GM19372 (cell line): ENCODE results near the gene PITPNC1.
"Not testable (repeated sequence)": the region's sequence is repeated elsewhere in the genome, so short reads cannot be mapped to it uniquely, and the experiment has no call there.

ENCODE experiments used
- ATAC-seq: cut with Tn5 transposase; IDR thresholded peaks from one replicate; pipeline ENCODE4 v1.9.1; 2021; ENCODE audit warnings: mild to moderate bottlenecking, low read depth, moderate library complexity; ENCODE audit not compliant: unreplicated experiment

The PITPNC1 gene

DNA sequence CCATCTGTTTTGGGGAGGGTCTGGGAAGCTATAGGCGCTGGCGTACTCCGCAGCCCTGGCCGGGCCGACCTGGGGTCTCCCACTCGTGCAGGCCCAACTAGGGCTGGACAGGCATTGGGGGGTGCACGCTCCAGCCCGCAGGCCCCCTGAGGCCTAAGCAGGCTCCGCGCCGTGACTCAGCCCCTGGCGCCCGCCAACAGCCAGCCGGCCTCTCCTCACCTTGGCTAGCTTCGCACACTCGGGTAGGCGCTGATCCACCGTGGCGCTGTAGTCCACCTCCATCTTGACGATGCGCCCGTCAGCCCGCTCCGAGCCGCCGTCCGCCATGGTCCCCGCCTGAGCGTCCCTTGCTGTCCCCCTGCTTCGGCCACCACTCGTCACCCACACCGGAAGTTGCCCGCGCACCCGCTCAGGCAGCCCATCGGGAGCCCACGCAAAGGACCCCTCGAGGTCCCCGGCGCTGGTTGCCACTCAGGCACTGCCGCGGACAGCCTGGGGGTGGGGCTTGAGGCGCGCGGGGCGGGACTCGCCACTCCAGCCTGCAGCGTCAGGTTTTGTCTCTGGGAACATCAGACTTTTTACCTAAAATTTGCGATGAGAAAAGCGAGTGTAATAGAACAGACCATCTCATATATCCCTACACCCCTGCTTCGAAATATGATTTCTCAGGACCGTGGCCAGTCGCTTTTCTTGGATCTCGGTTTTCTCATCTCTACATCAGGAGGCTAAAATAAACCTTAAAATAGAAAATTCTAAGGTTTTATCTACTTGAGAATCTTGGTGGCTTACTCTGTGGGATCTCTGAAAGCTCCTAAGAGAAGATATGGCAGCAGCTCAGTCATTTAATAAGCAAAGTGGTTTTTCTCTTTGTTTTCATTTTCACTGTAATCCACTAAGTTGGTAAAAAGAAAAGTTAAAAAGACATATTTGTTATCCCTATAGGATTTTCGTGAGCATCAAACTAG, 10.6 kb upstream of the PITPNC1 start, which contains the start of gene PSMD12:
PSMD12 (minus strand) TSS at position 385 of the 965 bp plus-strand sequence; CDS start at position 327, 58 bp downstream.
- peak; percentile 86 for ATAC-seq

DNA sequence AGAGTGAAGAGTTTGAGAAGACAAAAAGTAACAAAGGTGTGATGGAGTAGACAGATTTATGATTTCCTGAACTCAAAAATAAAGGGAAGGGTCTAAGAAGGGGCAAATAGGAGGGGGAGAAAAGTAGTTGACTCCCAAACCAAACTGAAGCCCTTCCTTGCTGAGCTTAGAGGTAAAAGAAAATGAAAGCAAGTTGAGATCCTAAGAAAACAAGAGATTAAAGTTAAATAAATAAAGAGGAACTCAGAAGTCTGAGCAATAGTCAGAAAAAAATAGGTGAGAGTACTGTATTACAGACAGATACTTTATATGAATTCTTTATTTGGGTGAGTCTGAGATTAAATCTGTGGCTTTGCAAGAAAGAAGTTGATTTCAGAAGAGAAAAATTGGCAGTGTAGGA, 7.4 kb upstream of the PITPNC1 start:
- no peak for ATAC-seq

DNA sequence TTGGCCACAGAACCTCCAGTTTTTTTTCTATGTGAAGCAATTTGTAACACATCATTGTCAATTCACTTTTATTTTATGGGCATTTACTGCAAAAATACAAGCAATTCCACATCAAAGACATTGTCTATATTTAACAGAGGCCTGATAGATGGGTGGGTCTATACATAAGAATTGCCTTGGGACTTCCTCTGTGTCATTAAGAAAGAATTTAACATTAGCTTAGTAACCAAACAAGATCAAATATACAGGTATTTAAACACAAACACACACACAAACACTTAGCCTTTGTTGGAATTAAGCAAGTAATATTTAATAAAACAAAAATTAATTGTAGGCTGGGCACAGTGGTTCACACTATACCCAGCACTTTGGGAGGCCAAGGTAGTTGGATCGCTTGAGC, 4.3 kb upstream of the PITPNC1 start:
- ATAC-seq = no peak

DNA sequence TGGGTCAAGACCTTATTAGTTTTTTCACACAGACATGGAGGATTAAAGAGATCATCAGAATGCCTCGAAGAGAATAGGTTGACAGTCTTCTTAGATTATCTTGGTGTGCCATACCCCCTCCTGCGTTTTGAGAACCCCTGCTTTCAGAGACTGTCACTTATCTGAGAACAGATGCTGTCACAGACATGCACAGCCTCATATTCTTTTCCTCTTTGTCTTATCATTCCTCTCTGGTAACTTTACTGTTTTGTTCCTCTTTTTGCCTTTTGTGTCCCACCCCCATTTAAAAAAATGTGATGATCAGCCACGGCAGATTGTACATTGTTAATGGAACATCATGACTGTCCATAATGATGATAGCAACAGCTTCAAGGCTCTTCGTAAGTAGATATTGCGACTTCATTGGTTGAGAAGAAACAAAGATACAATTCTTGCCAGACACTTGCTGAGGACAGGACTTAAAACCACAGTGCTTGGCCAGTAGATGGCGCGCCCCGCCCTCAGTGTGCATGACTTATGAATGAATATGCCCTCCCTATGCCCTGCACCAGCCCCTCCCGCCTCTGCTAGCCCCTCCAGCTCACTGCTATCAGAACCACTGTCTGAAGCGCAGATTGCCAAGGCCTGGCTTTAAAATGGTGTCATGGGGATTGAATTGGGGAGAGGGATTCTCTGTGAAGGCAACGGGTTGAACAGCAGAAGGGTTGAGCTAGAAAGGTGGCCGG, 2.6 kb upstream of the PITPNC1 start:
- ATAC-seq = peak; percentile 34

- no peak for ATAC-seq
Measured at GRCh38 chr17:67375054-67375427, 2.0 kb upstream of the PITPNC1 start.

- no peak for ATAC-seq
Measured at GRCh38 chr17:67375716-67376115, 1.4 kb upstream of the PITPNC1 start.

- ATAC-seq = no peak
Measured at GRCh38 chr17:67376415-67376736, 705 bp upstream of the PITPNC1 start.

DNA sequence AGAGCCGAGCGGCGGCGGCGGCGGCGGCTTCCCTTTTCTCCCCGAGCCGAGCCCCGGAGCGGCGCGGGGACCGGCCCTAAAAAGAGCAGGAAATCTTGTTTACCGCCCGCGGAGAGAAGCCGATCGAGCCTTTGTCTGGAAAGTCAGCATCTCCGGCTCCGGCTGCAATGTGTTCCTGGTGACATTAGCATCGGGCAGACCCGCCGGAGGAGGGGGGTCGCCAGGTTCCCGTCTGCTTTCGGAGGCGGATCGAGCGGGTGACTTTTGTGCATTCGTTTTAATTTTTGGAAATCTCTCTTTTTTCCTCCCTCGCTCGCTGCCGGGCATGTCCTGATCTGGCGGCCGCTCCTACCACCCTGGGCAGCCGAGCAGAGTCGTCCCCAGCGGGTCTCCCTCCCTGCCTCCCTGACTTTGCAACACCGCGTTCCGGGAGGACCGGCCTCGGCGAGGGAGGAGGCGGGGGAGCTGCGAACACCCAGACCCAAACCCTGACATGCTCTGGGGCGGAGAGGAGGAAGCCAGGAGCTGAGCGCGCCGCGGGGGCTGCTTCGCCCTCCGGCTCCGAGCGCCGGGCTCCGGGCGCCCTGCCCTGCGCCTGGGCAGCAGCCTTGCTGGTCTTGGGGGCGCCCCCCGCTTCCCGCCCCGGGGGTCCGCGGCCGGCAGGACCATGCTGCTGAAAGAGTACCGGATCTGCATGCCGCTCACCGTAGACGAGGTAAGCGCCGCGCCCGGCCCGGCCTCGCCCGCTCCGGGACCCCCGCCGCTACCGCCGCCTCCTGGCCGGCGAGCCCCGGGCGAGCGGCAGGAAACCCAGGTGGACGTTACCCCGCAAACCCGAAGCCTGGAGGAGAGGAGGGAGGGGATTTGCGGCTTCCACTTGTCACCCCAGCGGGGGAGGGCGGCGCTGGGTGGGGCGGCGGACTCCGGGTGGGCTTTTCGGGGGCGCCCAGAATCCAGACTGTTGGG, 690 bp downstream of the PITPNC1 start:
- ATAC-seq = peak; percentile 16

DNA sequence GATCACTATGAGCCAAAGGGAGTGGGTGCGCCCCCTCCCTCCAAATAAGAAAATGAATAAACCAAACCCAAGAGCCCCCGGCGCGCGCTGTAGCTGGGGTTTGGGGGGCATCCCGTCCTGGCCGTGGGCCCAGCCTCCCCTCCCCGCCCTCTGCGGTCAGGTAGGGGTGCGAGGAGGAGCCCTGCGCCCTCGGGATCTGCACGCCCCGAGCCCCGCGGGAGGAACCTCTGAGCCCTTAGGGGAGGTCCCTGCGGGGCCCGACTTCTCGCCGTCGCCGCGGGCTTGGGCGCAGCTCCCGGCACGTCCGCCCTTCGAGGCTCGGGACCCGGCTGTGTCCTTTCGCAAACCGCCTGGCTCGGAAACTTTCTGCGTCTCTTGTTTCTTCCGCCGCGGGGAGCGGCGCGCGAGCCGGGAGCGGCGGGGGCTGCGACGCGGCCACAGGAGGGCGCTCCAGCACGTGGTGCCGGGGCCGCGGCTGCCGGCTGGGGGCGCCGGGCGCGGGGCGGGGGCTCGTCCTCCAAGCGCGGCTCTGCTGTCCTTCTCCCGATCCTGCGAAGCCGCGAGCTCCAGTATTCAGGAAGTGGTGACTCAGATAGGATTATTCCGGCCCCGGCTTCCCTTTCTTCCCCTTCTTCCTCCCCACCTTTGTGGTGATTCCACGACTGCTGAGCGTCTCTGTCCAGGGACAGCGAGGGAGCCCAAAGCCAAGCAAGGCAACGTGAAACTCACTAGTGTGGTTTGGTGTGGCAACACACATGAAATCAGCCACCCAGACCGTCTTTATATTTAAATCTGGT, 1.6 kb downstream of the PITPNC1 start:
- peak; percentile 42 for ATAC-seq

DNA sequence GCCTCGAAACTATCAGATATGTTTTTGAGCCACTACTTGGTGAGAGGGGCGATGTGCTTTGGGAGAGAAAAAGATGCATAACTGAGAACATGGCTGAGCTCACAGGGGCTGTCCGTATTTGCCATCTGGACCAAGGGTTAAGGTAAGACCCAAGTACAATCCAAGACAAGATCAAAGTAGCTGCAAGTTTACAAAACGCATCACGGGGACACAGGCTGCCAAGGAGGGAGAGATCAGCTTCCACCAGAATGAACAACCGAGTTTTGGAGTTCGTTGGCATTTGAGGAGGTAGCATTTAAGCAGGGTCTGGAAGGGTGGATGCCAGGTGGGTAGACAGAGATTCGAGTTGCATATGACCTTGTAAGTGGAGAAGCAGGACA, 2.2 kb downstream of the PITPNC1 start:
- no peak for ATAC-seq

DNA sequence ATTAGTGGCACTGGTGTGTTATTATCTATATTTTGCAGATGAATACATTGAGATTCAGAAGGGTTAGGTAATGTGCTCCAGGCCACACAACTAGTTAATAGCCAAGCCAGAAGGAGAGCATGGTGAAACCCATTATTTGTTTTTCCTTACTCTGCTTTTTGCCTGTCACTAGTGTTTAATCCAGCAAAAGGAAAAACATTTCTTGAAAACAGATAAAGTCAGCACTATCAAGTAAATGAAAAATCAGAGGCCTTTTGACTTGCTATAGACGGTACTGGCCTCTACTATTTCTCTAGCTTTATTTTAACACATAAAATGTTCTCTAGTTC, 4.8 kb downstream of the PITPNC1 start:
- no peak for ATAC-seq

DNA sequence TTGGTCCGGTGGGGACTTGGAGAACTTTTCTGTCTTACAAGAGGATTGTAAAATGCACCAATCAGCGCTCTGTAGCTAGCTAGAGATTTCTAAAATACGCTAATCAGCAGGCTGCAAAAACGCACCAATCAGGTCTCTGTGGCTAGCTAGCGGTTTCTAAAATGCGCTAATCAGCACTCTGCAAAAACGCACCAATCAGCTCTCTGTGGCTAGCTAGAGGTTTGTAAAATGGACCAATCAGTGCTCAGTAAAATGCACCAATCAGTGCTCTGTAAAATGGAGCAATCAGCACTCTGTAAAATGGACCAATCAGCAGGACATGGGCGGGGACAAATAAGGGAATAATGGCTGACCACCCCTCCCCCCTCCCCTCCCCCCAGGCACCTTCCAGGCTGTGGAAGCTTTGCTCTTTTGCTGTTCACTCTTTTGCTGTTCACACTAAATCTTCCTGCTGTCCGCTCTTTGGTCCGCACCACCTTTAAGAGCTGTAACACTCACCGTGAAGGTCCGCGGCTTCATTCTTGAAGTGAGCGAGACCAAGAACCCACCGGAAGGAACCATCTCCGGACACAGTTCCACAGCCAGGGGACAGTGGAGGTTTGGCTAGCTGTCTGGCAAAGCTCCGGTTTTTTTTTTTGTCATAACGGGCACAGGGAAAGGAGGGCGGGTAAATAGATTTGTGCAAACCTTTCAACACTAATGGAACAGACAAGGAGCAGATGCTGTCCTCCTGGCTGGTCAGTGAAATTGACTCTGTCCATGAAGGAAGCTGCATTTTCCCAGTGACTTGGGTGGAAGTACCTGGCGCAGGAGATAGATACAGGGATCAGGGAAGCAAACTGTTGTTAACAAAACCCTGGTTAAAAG, 8.3 kb downstream of the PITPNC1 start:
- no peak for ATAC-seq

GRCh38 chr17:67386965-67387551, 10.0 kb downstream of the PITPNC1 start:
- no peak for ATAC-seq

- ATAC-seq = not testable (repeated sequence)
Measured at GRCh38 chr17:67388536-67388935, 11.5 kb downstream of the PITPNC1 start.

DNA sequence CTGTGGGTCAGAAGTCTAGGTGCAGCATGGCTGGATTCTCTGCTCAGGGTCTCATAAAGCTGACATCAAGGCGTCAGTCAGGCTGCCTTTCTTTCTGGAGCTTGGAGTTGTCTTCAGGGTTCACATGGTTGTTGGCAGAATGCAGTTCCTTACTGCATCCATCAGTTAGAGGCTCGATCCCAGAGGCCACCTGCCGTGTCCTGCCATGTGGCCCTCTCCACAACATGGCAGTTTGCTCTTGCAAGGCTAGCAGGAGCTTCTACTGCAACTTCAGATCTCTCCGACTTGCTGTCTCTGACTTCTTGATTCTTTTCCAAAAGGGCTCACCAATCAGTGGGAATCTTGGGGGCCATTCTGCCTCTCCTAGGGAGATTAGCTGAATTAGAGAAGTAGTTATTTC, 11.9 kb downstream of the PITPNC1 start:
- ATAC-seq = no peak

- no peak for ATAC-seq
Measured at GRCh38 chr17:67390006-67390645, 13.0 kb downstream of the PITPNC1 start.

- peak; percentile 94 for ATAC-seq
Measured at GRCh38 chr17:67390646-67391361, 13.7 kb downstream of the PITPNC1 start.

GRCh38 chr17:67392111-67392510, 15.0 kb downstream of the PITPNC1 start:
- ATAC-seq = no peak
